HCEC 1CT (cell line): ENCODE data around the gene LAMTOR1.

Experiments used
- DNase-seq: peaks from one replicate; pipeline ENCODE4 v3.0.0-alpha.2; 2017

LAMTOR1 gene

GRCh38 chr11:72080326-72081183, 22.5 kb downstream of the LAMTOR1 start, which contains the start of the genes LRRC51 and NUMA1:
Gene LRRC51, plus strand, starts transcription at chr11:72080850. Its CDS starts 8,234 bp downstream, at chr11:72089084.
Gene NUMA1, minus strand, starts transcription at chr11:72080542. Its CDS starts 44,599 bp downstream, at chr11:72035943.
- DNase-seq, result peak; percentile 100

GRCh38 chr11:72079819-72080325, 23.2 kb downstream of the LAMTOR1 start:
- no peak for DNase-seq

- DNase-seq, result peak; percentile 27
Observed at GRCh38 chr11:72078477-72078876, 24.6 kb downstream of the LAMTOR1 start.

GRCh38 chr11:72075756-72076155, 27.3 kb downstream of the LAMTOR1 start:
- DNase-seq, result no peak

GRCh38 chr11:72075109-72075508, 28.0 kb downstream of the LAMTOR1 start:
- DNase-seq, result no peak

GRCh38 chr11:72072348-72072747, 30.7 kb downstream of the LAMTOR1 start:
- peak; percentile 81 for DNase-seq

GRCh38 chr11:72070491-72070890, 32.6 kb downstream of the LAMTOR1 start:
- no peak for DNase-seq

GRCh38 chr11:72069787-72070251, 33.3 kb downstream of the LAMTOR1 start:
- DNase-seq, result peak; percentile 89

GRCh38 chr11:72069200-72069599, 33.9 kb downstream of the LAMTOR1 start:
- DNase-seq, result peak; percentile 29

GRCh38 chr11:72067676-72068075, 35.4 kb downstream of the LAMTOR1 start:
- DNase-seq, result no peak

GRCh38 chr11:72067266-72067665, 35.8 kb downstream of the LAMTOR1 start:
- DNase-seq, result no peak

GRCh38 chr11:72066855-72067254, 36.2 kb downstream of the LAMTOR1 start:
- no peak for DNase-seq

- no peak for DNase-seq
Observed at GRCh38 chr11:72061739-72062396, 41.2 kb downstream of the LAMTOR1 start.

- peak; percentile 48 for DNase-seq
Observed at GRCh38 chr11:72058416-72059034, 44.6 kb downstream of the LAMTOR1 start.

GRCh38 chr11:72048766-72049460, 54.2 kb downstream of the LAMTOR1 start:
- DNase-seq, result no peak
